Thymus (tissue), 11 donors: ENCODE results near the gene UNCX. TPM values are rescaled to one million over a fixed set of nuclear protein-coding genes. Genes with fewer than 3 reads are reported as not detected.

Source experiments
- DNase-seq, 9 donors: peaks; one replicate each; pipeline ENCODE4 v3.0.0-alpha.2; 2013; ENCODE audit warnings: low spot score in 9 of 9, low read depth in 6 of 9, missing footprints in 1 of 9
- H3K27ac ChIP-seq, 2 donors: one replicate each; pipeline ENCODE4 v1.5.1; 2013; ENCODE audit warnings: control low read depth in 1 of 2, low read depth in 1 of 2, low read length in 1 of 2, mild to moderate bottlenecking in 1 of 2, moderate library complexity in 1 of 2
- H3K27me3 ChIP-seq, 2 donors: one replicate each; pipeline ENCODE4 v1.5.1; 2013; ENCODE audit warnings: low read length in 1 of 2; ENCODE audit not compliant: control insufficient read depth in 2 of 2, insufficient read depth in 1 of 2
- H3K36me3 ChIP-seq, 2 donors: one replicate each; pipeline ENCODE4 v1.5.1; 2013; ENCODE audit warnings: low read length in 1 of 2, mild to moderate bottlenecking in 1 of 2, moderate library complexity in 1 of 2; ENCODE audit not compliant: control insufficient read depth in 2 of 2, insufficient read depth in 2 of 2
- H3K4me1 ChIP-seq, 2 donors: one replicate each; pipeline ENCODE4 v1.5.1; 2013; ENCODE audit warnings: low read length in 2 of 2; ENCODE audit not compliant: control insufficient read depth in 2 of 2, insufficient read depth in 2 of 2
- H3K4me3 ChIP-seq, 2 donors: one replicate each; pipeline ENCODE4 v1.5.1; 2013; ENCODE audit warnings: low read length in 2 of 2, control low read depth in 1 of 2, mild to moderate bottlenecking in 1 of 2
- H3K9me3 ChIP-seq, 2 donors: one replicate each; pipeline ENCODE4 v1.5.1; 2013; ENCODE audit warnings: low read length in 1 of 2, mild to moderate bottlenecking in 1 of 2; ENCODE audit not compliant: control insufficient read depth in 2 of 2, insufficient read depth in 1 of 2
- WGBS: extraction: QIAGEN DNeasy Blood & Tissue Kit; methylation state at CpG from one replicate; pipeline ENCODE4 v1.1.7; 2013; 5-methylcytosine and 5-hydroxymethylcytosine counted together
- polyA plus RNA-seq: library from polyadenylated mRNA; stranded (reverse); fragments of 200-250 nt; gene quantifications from one replicate; pipeline ENCODE4 v1.2.3, GENCODE V29; 2013
- total RNA-seq: library from RNA; stranded (reverse); fragments of 120-200 nt; gene quantifications from one replicate; pipeline ENCODE4 v1.2.4, GENCODE V29; 2013
- donor health status: healthy.

The UNCX gene
- total and polyA plus RNA-seq, 2 donors: 0.05 to 0.07 TPM

GRCh38 chr7:1251796-1252539 is 19.3 kb downstream of the UNCX start:
- Histone ChIP-seq H3K36me3 (no peaks in the 10 kb centered on the region), H3K9me3 (peaks cover 0 to 9% of the 10 kb centered on the region in 2 donors), H3K27ac (no peak overlapping the region), H3K27me3 (peaks cover 58 to 100% of the 10 kb centered on the region in 2 donors), H3K4me1 (peaks cover 0 to 5% of the 10 kb centered on the region in 2 donors), H3K4me3 (no peak overlapping the region)
- 79% methylated on average over 25 of the region's 25 CpGs for WGBS
- DNase-seq: no peak

- Histone ChIP-seq H3K4me3 (no peak overlapping the region), H3K9me3 (peaks cover 0 to 9% of the 10 kb centered on the region in 2 donors), H3K27ac (no peak overlapping the region), H3K4me1 (peaks cover 0 to 5% of the 10 kb centered on the region in 2 donors), H3K36me3 (no peaks in the 10 kb centered on the region), H3K27me3 (peaks cover 51 to 100% of the 10 kb centered on the region in 2 donors)
- 88% methylated on average over 17 of the region's 17 CpGs for WGBS
- no peak for DNase-seq
Observed at GRCh38 chr7:1252540-1253090, 19.9 kb downstream of the UNCX start.

- Histone ChIP-seq H3K27ac (no peak overlapping the region), H3K9me3 (peaks cover 0 to 2% of the 10 kb centered on the region in 2 donors), H3K4me1 (no peaks in the 10 kb centered on the region), H3K4me3 (no peak overlapping the region), H3K36me3 (no peaks in the 10 kb centered on the region), H3K27me3 (peaks cover 43 to 95% of the 10 kb centered on the region in 2 donors)
- 80% methylated on average over 20 of the region's 20 CpGs for WGBS
- no peak for DNase-seq
Observed at GRCh38 chr7:1253681-1254181, 21.1 kb downstream of the UNCX start.

- H3K4me3 ChIP-seq: no peak overlapping the region
- H3K36me3 ChIP-seq: no peaks in the 10 kb centered on the region
- H3K27ac ChIP-seq: no peak overlapping the region
- 37% methylated on average over 34 of the region's 34 CpGs for WGBS
- H3K4me1 ChIP-seq: no peaks in the 10 kb centered on the region
- no peak for DNase-seq
- H3K9me3 ChIP-seq: no peaks in the 10 kb centered on the region
- peaks cover 38 to 91% of the 10 kb centered on the region in 2 donors for H3K27me3 ChIP-seq
Observed at GRCh38 chr7:1254281-1255079, 21.8 kb downstream of the UNCX start.

- H3K27ac ChIP-seq: no peak overlapping the region
- no peak for DNase-seq
- no peaks in the 10 kb centered on the region for H3K9me3 ChIP-seq
- no peaks in the 10 kb centered on the region for H3K36me3 ChIP-seq
- no peak overlapping the region for H3K4me3 ChIP-seq
- H3K27me3 ChIP-seq: peaks cover 36 to 90% of the 10 kb centered on the region in 2 donors
- 41% methylated on average over 21 of the region's 21 CpGs for WGBS
- H3K4me1 ChIP-seq: no peaks in the 10 kb centered on the region
Observed at GRCh38 chr7:1255080-1255816, 22.6 kb downstream of the UNCX start.

GRCh38 chr7:1255817-1256340 is 23.2 kb downstream of the UNCX start:
- 74% methylated on average over 26 of the region's 26 CpGs for WGBS
- no peak overlapping the region for H3K4me3 ChIP-seq
- no peak overlapping the region for H3K27ac ChIP-seq
- no peaks in the 10 kb centered on the region for H3K36me3 ChIP-seq
- H3K9me3 ChIP-seq: no peaks in the 10 kb centered on the region
- no peak for DNase-seq
- H3K27me3 ChIP-seq: peaks cover 34 to 88% of the 10 kb centered on the region in 2 donors
- no peaks in the 10 kb centered on the region for H3K4me1 ChIP-seq

GRCh38 chr7:1256621-1257020 is 23.9 kb downstream of the UNCX start:
- Histone ChIP-seq H3K4me1 (no peaks in the 10 kb centered on the region), H3K27ac (no peak overlapping the region), H3K36me3 (no peaks in the 10 kb centered on the region), H3K4me3 (no peak overlapping the region), H3K27me3 (peaks cover 32 to 83% of the 10 kb centered on the region in 2 donors), H3K9me3 (no peaks in the 10 kb centered on the region)
- WGBS: 89% methylated on average over 11 of the region's 11 CpGs
- DNase-seq: no peak

- peaks cover 32 to 78% of the 10 kb centered on the region in 2 donors for H3K27me3 ChIP-seq
- no peak for DNase-seq
- H3K4me3 ChIP-seq: no peak overlapping the region
- no peaks in the 10 kb centered on the region for H3K9me3 ChIP-seq
- no peaks in the 10 kb centered on the region for H3K36me3 ChIP-seq
- H3K4me1 ChIP-seq: no peaks in the 10 kb centered on the region
- 74% methylated on average over 12 of the region's 12 CpGs for WGBS
- H3K27ac ChIP-seq: no peak overlapping the region
Observed at GRCh38 chr7:1257221-1257620, 24.5 kb downstream of the UNCX start.
